ENCODE results near the gene GPC1. TPM values are rescaled to one million over a fixed set of nuclear protein-coding genes. Genes with fewer than 3 reads are reported as not detected.

GPC1 gene
- total RNA-seq, 4 donors from 2014 or later: 117 to 153 (median 144) TPM

GRCh38 chr2:240467659-240468302 lies 32.3 kb downstream of the GPC1 start:
- Histone ChIP-seq H3K9me3 (peaks cover 0 to 5% (median 0%) of the 10 kb centered on the region in 4 donors), H3K4me3 (no peak overlapping the region), H3K27ac (no peak overlapping the region), H3K27me3 (no peaks in the 10 kb centered on the region), H3K36me3 (peaks cover 0 to 56% (median 0%) of the 10 kb centered on the region in 3 donors), H3K4me1 (no peaks in the 10 kb centered on the region)
- TF ChIP-seq EP300 (IDR thresholded peaks at IDR 0.05) (no peak), POLR2A (IDR thresholded peaks at IDR 0.05) (no peak), CTCF (IDR thresholded peaks at IDR 0.05) (no peak)
- WGBS, 2 donors: 72 to 81% methylated on average over 7 to 21 of the region's 22 CpGs
- peak in 1 of 2 donors; percentile 11 for DNase-seq (ENCODE audit: low spot score in 2 of 2)

- WGBS, 2 donors: 72 to 80% methylated on average over 13 to 18 of the region's 20 CpGs
- Histone ChIP-seq H3K9me3 (peaks cover 0 to 12% (median 0%) of the 10 kb centered on the region in 4 donors), H3K27me3 (no peaks in the 10 kb centered on the region), H3K4me1 (no peaks in the 10 kb centered on the region), H3K27ac (no peak overlapping the region), H3K36me3 (peaks cover 0 to 48% (median 0%) of the 10 kb centered on the region in 3 donors), H3K4me3 (no peak overlapping the region)
- DNase-seq (ENCODE audit: low spot score in 2 of 2): peak in 1 of 2 donors; percentile 14
- TF ChIP-seq EP300 (IDR thresholded peaks at IDR 0.05): peak in 1 of 2 donors; percentile 4
- TF ChIP-seq CTCF (IDR thresholded peaks at IDR 0.05): no peak
- TF ChIP-seq POLR2A (IDR thresholded peaks at IDR 0.05): no peak
Measured at GRCh38 chr2:240468303-240469238, 33.1 kb downstream of the GPC1 start.

GRCh38 chr2:240469239-240469636 lies 33.8 kb downstream of the GPC1 start:
- 31 to 34% methylated on average over 8 to 10 of the region's 10 CpGs for WGBS, 2 donors
- Histone ChIP-seq H3K9me3 (peaks cover 0 to 17% (median under 1%) of the 10 kb centered on the region in 4 donors), H3K4me3 (no peak overlapping the region), H3K27ac (no peak overlapping the region), H3K4me1 (no peaks in the 10 kb centered on the region), H3K27me3 (no peaks in the 10 kb centered on the region), H3K36me3 (peaks cover 0 to 42% (median 0%) of the 10 kb centered on the region in 3 donors)
- DNase-seq (ENCODE audit: low spot score in 2 of 2): peak in 1 of 2 donors; percentile 7
- TF ChIP-seq POLR2A (IDR thresholded peaks at IDR 0.05) (no peak), CTCF (IDR thresholded peaks at IDR 0.05) (no peak), EP300 (IDR thresholded peaks at IDR 0.05) (no peak)

GRCh38 chr2:240469740-240470139 lies 34.3 kb downstream of the GPC1 start:
- TF ChIP-seq EP300 (IDR thresholded peaks at IDR 0.05) (no peak), CTCF (IDR thresholded peaks at IDR 0.05) (no peak), POLR2A (IDR thresholded peaks at IDR 0.05) (no peak)
- H3K4me1 ChIP-seq: no peaks in the 10 kb centered on the region
- WGBS, 2 donors: 87 to 91% methylated on average over 6 of the region's 6 CpGs
- no peak overlapping the region for H3K4me3 ChIP-seq
- no peak overlapping the region for H3K27ac ChIP-seq
- H3K27me3 ChIP-seq: no peaks in the 10 kb centered on the region
- peaks cover 0 to 38% (median 0%) of the 10 kb centered on the region in 3 donors for H3K36me3 ChIP-seq
- no peak for DNase-seq (ENCODE audit: low spot score in 2 of 2)
- H3K9me3 ChIP-seq: peaks cover 0 to 22% (median 3%) of the 10 kb centered on the region in 4 donors

Measured in tibial nerve (tissue), 4 donors.